OCI-LY1 (cell line): Measurements from ENCODE around the gene HNRNPA1.
"Not testable (repeated sequence)": the region's sequence is repeated elsewhere in the genome, so short reads cannot be mapped to it uniquely, and the experiment has no call there.

Source experiments
- H2AFZ ChIP-seq: fragments of 200-600 bp; sonication (generic), shearing (Covaris generic); 2 replicates; pipeline ENCODE4 v1.6.0; 2014; ENCODE audit warnings: antibody characterized with exemption, mild to moderate bottlenecking, low read length
- H3F3A ChIP-seq: fragments of 200-600 bp; sonication (generic), shearing (Covaris generic); 2 replicates; pipeline ENCODE4 v1.6.0; 2014; ENCODE audit warnings: mild to moderate bottlenecking, antibody characterized with exemption, low read length, moderate library complexity; ENCODE audit not compliant: insufficient read depth
- H3K27ac ChIP-seq: fragments of 200-600 bp; sonication (generic); 2 replicates; pipeline ENCODE4 v1.5.1; 2014; ENCODE audit warnings: low read length, mixed run types, mild to moderate bottlenecking, low read depth; ENCODE audit not compliant: poor library complexity, severe bottlenecking
- H3K27me3 ChIP-seq: fragments of 200-600 bp; sonication (generic); 2 replicates; pipeline ENCODE4 v1.6.0; 2014; ENCODE audit warnings: antibody characterized with exemption, mild to moderate bottlenecking, low read length, moderate library complexity; ENCODE audit not compliant: insufficient read depth
- H3K36me3 ChIP-seq: fragments of 200-600 bp; sonication (generic); 2 replicates; pipeline ENCODE4 v1.6.1; 2014; ENCODE audit warnings: mild to moderate bottlenecking, antibody characterized with exemption, low read length, moderate library complexity, mixed read lengths; ENCODE audit not compliant: insufficient read depth
- H3K4me1 ChIP-seq: fragments of 200-600 bp; sonication (generic); 2 replicates; pipeline ENCODE4 v1.5.1; 2014; ENCODE audit warnings: mild to moderate bottlenecking, low read length, moderate library complexity; ENCODE audit not compliant: insufficient read depth, severe bottlenecking
- H3K4me2 ChIP-seq: fragments of 200-600 bp; sonication (generic), shearing (Covaris generic); 2 replicates; pipeline ENCODE4 v1.6.1; 2014; ENCODE audit warnings: low read length
- H3K4me3 ChIP-seq: fragments of 200-600 bp; sonication (generic); 2 replicates; pipeline ENCODE4 v1.5.1; 2014; ENCODE audit warnings: low read length, low read depth, mild to moderate bottlenecking, mixed read lengths; ENCODE audit not compliant: poor library complexity, severe bottlenecking
- H3K79me2 ChIP-seq: fragments of 200-600 bp; shearing (Covaris generic); 2 replicates; pipeline ENCODE4 v1.6.1; 2016; ENCODE audit warnings: mixed run types, low read length, mixed read lengths; ENCODE audit not compliant: insufficient read depth
- H3K9ac ChIP-seq: fragments of 200-600 bp; sonication (generic), shearing (Covaris generic); 2 replicates; pipeline ENCODE4 v1.6.1; 2014; ENCODE audit warnings: mild to moderate bottlenecking, low read length, mixed read lengths
- H3K9me2 ChIP-seq: fragments of 200-600 bp; sonication (generic), shearing (Covaris generic); 2 replicates; pipeline ENCODE4 v1.6.1; 2014; ENCODE audit warnings: low read depth, mild to moderate bottlenecking, low read length, mixed read lengths
- H3K9me3 ChIP-seq: fragments of 200-600 bp; shearing (Covaris generic); 2 replicates; pipeline ENCODE4 v1.6.1; 2014; ENCODE audit warnings: low read length, mixed read lengths
- H4K20me1 ChIP-seq: fragments of 200-600 bp; sonication (generic), shearing (Covaris generic); 2 replicates; pipeline ENCODE4 v1.6.0; 2016; ENCODE audit warnings: mild to moderate bottlenecking, low read length; ENCODE audit not compliant: insufficient read depth
- EZH2 ChIP-seq: fragments of 200-600 bp; sonication (generic), shearing (Covaris generic); IDR thresholded peaks from 2 replicates; pipeline ENCODE4 v1.8.0; 2017; ENCODE audit warnings: borderline replicate concordance, mixed run types, mild to moderate bottlenecking, antibody characterized with exemption, low read length, moderate library complexity, mixed read lengths
- TF ChIP-seq, protein P1 (sequence below): fragments of 200-600 bp; sonication (generic), shearing (Covaris generic); IDR thresholded peaks from 2 replicates; pipeline ENCODE4 v1.5.1; 2017; ENCODE audit warnings: mild to moderate bottlenecking, antibody characterized with exemption, low read length, moderate library complexity, mixed read lengths

HNRNPA1 gene

DNA sequence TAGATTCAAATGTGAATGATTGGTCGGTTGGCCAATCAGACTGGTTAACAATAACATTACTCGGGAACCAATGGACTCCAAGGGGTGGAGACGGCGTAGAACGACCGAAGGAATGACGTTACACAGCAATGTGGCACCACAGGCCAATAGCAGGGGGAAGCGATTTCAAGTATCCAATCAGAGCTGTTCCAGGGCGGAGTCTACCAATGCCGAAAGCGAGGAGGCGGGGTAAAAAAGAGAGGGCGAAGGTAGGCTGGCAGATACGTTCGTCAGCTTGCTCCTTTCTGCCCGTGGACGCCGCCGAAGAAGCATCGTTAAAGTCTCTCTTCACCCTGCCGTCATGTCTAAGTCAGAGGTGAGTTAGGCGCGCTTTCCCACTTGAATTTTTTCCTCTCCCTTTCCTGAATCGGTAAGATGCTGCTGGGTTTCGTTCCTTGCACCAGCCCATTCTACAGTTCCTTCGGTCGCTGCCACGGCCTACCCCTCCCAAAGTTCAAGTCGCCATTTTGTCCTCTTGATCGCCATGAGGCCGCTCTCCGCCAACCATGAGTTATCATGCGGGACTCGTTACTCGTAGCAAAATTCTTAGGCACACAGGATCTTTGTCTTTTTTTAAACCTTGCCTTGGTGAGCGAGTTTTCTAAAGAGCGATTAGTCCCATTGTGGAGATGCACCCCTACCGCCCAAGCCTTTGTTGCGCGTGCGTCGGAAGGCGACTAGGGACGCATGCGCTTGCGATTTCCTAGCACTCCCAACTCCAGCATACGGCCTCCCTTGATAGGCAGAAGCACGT, at the start of gene HNRNPA1:
Gene HNRNPA1 (plus strand): TSS at position 259 of the 793 bp plus-strand sequence. CDS start 82 bp downstream, at position 341.
- Histone ChIP-seq H3K9me2 (no peaks in the 10 kb centered on the region), H2AFZ (no peak within 1 kb of the TSS), H3K36me3 (peaks cover 84% of the 10 kb centered on the region), H3K4me2 (peak within 1 kb of the TSS; percentile 78), H3K9ac (peak within 1 kb of the TSS; percentile 99), H3K27me3 (no peaks in the 10 kb centered on the region), H3K79me2 (peaks cover 51% of the 10 kb centered on the region), H4K20me1 (no peaks in the 10 kb centered on the region), H3K4me1 (peaks cover 67% of the 10 kb centered on the region), H3K4me3 (peak within 1 kb of the TSS; percentile 85), H3F3A (0 out of 2 replicates have a peak, but pooled peaks cover 6% of the 10 kb centered on the region), H3K9me3 (no peaks in the 10 kb centered on the region), H3K27ac (peak within 1 kb of the TSS; percentile 93)
- TF ChIP-seq, protein P1, sequence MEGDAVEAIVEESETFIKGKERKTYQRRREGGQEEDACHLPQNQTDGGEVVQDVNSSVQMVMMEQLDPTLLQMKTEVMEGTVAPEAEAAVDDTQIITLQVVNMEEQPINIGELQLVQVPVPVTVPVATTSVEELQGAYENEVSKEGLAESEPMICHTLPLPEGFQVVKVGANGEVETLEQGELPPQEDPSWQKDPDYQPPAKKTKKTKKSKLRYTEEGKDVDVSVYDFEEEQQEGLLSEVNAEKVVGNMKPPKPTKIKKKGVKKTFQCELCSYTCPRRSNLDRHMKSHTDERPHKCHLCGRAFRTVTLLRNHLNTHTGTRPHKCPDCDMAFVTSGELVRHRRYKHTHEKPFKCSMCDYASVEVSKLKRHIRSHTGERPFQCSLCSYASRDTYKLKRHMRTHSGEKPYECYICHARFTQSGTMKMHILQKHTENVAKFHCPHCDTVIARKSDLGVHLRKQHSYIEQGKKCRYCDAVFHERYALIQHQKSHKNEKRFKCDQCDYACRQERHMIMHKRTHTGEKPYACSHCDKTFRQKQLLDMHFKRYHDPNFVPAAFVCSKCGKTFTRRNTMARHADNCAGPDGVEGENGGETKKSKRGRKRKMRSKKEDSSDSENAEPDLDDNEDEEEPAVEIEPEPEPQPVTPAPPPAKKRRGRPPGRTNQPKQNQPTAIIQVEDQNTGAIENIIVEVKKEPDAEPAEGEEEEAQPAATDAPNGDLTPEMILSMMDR = no peak
- no peak for TF ChIP-seq EZH2

DNA sequence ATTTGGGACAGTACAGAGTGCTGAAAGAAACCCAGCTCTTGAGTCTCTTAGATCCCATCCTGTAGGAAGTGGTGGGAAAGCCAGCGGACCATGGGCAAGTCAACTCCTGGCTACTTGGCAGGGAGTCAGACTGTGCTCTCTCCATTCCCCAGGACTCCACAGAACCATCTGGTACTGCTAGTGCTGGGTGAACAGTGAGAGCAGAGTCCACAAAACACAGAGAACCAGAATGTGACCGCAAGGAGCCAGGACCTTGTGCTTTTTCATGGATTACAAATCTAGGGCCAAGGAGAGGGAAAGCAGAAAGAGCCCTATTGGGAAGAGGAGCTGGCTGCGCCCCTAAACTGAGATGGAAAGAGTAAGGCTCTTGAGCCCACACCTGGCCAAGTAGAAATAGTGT, 49.3 kb upstream of the HNRNPA1 start:
- H3K9me2 ChIP-seq, H3K36me3 ChIP-seq, H3K27ac ChIP-seq: not testable (repeated sequence)

DNA sequence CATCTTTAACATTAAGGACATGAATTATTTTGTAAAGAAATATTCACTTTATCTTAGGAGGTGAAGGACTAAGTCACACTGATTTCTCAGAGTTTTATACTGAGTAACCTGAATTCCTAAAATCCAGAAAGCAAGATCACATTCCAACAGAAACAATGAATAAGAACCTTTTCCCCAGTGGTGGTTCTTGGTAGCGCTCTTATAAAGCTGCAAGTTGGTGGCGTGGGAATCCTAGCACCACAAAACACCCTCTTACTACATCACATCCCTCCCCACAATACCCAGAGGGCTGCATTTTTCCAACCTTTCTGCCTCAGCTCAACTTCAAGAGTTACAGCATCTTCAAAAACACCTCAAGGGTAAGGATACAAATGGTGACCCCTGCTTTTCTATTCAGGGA, 47.7 kb upstream of the HNRNPA1 start:
- TF ChIP-seq, protein P1 = no peak
- no peak for TF ChIP-seq EZH2
- Histone ChIP-seq H3K9me2 (no peaks in the 10 kb centered on the region), H3K27me3 (no peaks in the 10 kb centered on the region), H3K9me3 (no peaks in the 10 kb centered on the region), H3K4me2 (no peak overlapping the region), H3K9ac (no peak overlapping the region), H3K36me3 (peaks cover 20% of the 10 kb centered on the region; the same call in 1 of the 2 replicates), H4K20me1 (no peaks in the 10 kb centered on the region), H3K79me2 (no peaks in the 10 kb centered on the region), H3K27ac (no peak overlapping the region), H3F3A (no peaks in the 10 kb centered on the region), H2AFZ (no peak overlapping the region), H3K4me3 (no peak overlapping the region), H3K4me1 (no peaks in the 10 kb centered on the region)

More for the DNA sequence above, 49.3 kb upstream of the HNRNPA1 start:
- H2AFZ ChIP-seq, H3F3A ChIP-seq, H3K79me2 ChIP-seq, H4K20me1 ChIP-seq, H3K27me3 ChIP-seq, H3K9me3 ChIP-seq, H3K4me3 ChIP-seq, H3K4me2 ChIP-seq, H3K4me1 ChIP-seq, H3K9ac ChIP-seq: not testable (repeated sequence)

DNA sequence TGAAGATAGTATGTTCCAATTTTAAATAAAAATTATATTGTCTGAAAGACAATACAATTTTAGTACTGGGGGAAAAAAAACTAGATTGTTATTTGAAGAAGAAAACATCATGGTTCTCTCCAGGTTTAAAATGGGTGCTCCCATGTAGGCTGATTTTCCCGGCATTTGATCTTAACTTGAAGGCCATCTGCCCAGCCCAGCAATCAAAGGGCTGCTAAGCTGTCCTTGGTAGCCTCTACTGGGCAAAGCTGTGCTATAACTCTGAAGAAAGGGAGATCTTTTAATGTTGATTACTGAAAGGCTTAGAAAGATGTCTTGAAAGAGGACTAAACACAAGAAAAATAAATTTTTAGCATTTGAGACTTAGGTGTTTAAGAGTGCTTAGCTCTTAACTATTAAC, 42.0 kb upstream of the HNRNPA1 start:
- Histone ChIP-seq H3K9me2 (no peaks in the 10 kb centered on the region), H3K27ac (no peak overlapping the region), H3K9me3 (no peaks in the 10 kb centered on the region), H2AFZ (no peak overlapping the region), H3K36me3 (peaks cover 68% of the 10 kb centered on the region), H3K79me2 (no peaks in the 10 kb centered on the region), H3F3A (no peaks in the 10 kb centered on the region), H3K27me3 (no peaks in the 10 kb centered on the region), H4K20me1 (no peaks in the 10 kb centered on the region), H3K4me2 (no peak overlapping the region), H3K4me3 (no peak overlapping the region), H3K9ac (no peak overlapping the region), H3K4me1 (no peaks in the 10 kb centered on the region)
- TF ChIP-seq EZH2 = no peak
- TF ChIP-seq, protein P1 = no peak
